BLaER1 (cell line): ENCODE measurements around the gene SGCD.

Experiments used
- H3K27ac ChIP-seq: shearing (Covaris generic); formaldehyde crosslinking; 2 replicates; pipeline ENCODE4 v1.8.1; 2022
- H3K27me3 ChIP-seq: shearing (Covaris generic); formaldehyde crosslinking; 2 replicates; pipeline ENCODE4 v1.8.1; 2022
- H3K36me3 ChIP-seq: shearing (Covaris generic); formaldehyde crosslinking; 2 replicates; pipeline ENCODE4 v1.8.1; 2022
- H3K4me1 ChIP-seq: shearing (Covaris generic); formaldehyde crosslinking; 2 replicates; pipeline ENCODE4 v1.8.1; 2022
- H3K4me2 ChIP-seq: shearing (Covaris generic); formaldehyde crosslinking; 2 replicates; pipeline ENCODE4 v1.8.1; 2022
- H3K4me3 ChIP-seq: shearing (Covaris generic); formaldehyde crosslinking; 2 replicates; pipeline ENCODE4 v1.8.1; 2022
- H3K9ac ChIP-seq: shearing (Covaris generic); formaldehyde crosslinking; 2 replicates; pipeline ENCODE4 v1.8.1; 2022
- H3K9me3 ChIP-seq: shearing (Covaris generic); formaldehyde crosslinking; 2 replicates; pipeline ENCODE4 v1.8.1; 2022
- H4K20me1 ChIP-seq: shearing (Covaris generic); formaldehyde crosslinking; 2 replicates; pipeline ENCODE4 v1.8.1; 2022
- Cebpa-rat ChIP-seq: shearing (Covaris generic); IDR thresholded peaks from 2 replicates; pipeline ENCODE4 v1.8.1; 2022

Gene SGCD

GRCh38 chr5:156446526-156446925, 119.6 kb downstream of the SGCD start:
- Histone ChIP-seq H3K36me3 (no peaks in the 10 kb centered on the region), H3K4me1 (no peaks in the 10 kb centered on the region), H3K4me3 (no peak overlapping the region), H3K4me2 (no peak overlapping the region), H3K27ac (no peak overlapping the region), H3K9me3 (no peaks in the 10 kb centered on the region), H3K9ac (no peak overlapping the region), H3K27me3 (no peaks in the 10 kb centered on the region; the same call in 1 of the 2 replicates), H4K20me1 (no peaks in the 10 kb centered on the region)
- TF ChIP-seq Cebpa-rat = no peak

DNA sequence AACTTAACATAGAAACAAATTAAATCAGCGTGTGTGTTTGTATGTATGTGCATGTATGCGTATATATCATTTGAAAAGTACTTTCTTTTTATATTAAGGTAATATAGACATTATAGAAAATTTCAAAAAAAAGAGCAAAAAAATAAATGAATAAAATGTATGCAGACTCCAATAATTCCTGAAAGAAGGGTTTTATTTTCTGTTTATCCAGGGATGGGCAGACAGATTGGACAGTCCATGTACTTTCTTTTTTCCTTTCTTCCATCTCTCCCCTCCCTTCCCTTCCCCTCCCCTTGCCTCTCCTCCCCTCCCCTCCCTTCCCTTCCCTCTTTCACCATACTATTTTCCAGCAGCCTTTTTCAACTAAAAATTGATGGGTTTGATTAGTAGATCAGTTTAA, 123.8 kb downstream of the SGCD start:
- H3K9ac ChIP-seq = no peak overlapping the region
- H3K9me3 ChIP-seq = no peaks in the 10 kb centered on the region
- no peak overlapping the region for H3K4me2 ChIP-seq
- H3K27me3 ChIP-seq = no peaks in the 10 kb centered on the region
- no peak overlapping the region for H3K4me3 ChIP-seq
- no peaks in the 10 kb centered on the region for H3K4me1 ChIP-seq
- TF ChIP-seq Cebpa-rat = no peak
- no peak overlapping the region for H3K27ac ChIP-seq
- H3K36me3 ChIP-seq = no peaks in the 10 kb centered on the region
- no peaks in the 10 kb centered on the region for H4K20me1 ChIP-seq

DNA sequence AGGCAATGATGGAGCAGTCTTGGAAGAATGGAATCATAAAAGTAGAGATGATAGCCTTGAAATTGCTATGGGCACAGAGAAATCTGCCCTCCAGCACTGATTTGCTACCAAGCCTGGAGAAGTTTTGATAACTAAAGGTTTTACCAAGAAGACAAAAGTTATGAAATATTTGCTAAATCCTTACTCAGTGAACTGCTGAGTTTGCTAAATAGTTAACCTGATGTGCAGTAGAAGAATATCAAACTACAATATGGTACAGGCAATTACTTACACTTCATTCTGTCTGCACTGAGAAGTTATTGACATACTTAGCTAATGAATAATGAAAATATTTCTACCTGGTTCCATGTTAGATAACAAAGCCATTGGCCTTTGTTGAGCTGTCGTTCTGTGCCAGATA, 124.5 kb downstream of the SGCD start:
- Histone ChIP-seq H3K4me1 (no peaks in the 10 kb centered on the region), H3K36me3 (no peaks in the 10 kb centered on the region), H3K4me3 (no peak overlapping the region), H4K20me1 (no peaks in the 10 kb centered on the region), H3K9me3 (no peaks in the 10 kb centered on the region), H3K27me3 (no peaks in the 10 kb centered on the region), H3K27ac (no peak overlapping the region), H3K4me2 (no peak overlapping the region), H3K9ac (no peak overlapping the region)
- no peak for TF ChIP-seq Cebpa-rat

DNA sequence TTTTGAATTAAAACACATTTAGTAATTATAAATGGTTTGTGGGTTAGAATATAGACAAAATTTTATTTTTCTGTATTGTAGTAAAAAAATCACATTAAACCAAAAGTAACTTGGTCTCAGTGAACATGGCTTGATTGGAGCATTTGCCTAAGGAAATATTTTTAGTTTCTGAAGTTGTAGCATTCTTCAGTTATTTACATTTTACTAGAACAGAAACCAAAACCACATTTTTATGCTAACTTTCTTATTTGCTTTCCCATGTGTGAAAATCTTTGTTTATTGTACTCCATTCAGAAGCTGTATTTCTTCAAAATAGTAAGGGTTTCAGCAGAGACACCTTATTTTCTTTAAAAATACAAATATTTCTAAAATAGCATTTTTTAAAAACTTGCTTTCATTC, 129.9 kb downstream of the SGCD start:
- Histone ChIP-seq H3K9me3 (no peaks in the 10 kb centered on the region), H3K36me3 (no peaks in the 10 kb centered on the region), H3K27me3 (no peaks in the 10 kb centered on the region), H4K20me1 (no peaks in the 10 kb centered on the region), H3K4me2 (no peak overlapping the region), H3K4me1 (no peaks in the 10 kb centered on the region), H3K4me3 (no peak overlapping the region), H3K27ac (no peak overlapping the region), H3K9ac (no peak overlapping the region)
- TF ChIP-seq Cebpa-rat = no peak

GRCh38 chr5:156459812-156460385, 132.9 kb downstream of the SGCD start:
- Histone ChIP-seq H3K9me3 (no peaks in the 10 kb centered on the region), H3K9ac (no peak overlapping the region), H3K27ac (no peak overlapping the region), H3K27me3 (no peaks in the 10 kb centered on the region), H3K4me2 (no peak overlapping the region), H4K20me1 (no peaks in the 10 kb centered on the region), H3K4me1 (no peaks in the 10 kb centered on the region), H3K4me3 (no peak overlapping the region), H3K36me3 (no peaks in the 10 kb centered on the region)
- no peak for TF ChIP-seq Cebpa-rat

DNA sequence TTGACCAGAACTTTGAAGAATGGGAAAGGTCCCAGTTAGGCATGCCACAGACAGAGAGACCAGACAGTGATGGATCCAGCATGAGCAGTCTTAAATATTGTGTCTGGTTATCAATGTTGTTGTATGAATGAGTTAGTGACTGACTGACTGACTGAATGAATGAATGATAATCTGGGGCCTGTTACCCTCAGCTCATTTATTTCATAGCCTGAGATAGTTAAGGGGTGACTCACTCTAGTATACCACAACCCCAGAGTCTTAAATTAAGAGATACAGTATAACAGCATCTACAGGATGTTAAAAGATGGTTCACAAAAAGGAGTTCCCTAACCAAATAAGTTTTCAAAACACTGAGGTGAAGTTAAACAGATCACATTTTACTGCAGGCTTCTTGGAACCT, 133.5 kb downstream of the SGCD start:
- Histone ChIP-seq H3K9ac (no peak overlapping the region), H3K4me2 (no peak overlapping the region), H3K27ac (no peak overlapping the region), H3K27me3 (no peaks in the 10 kb centered on the region), H4K20me1 (no peaks in the 10 kb centered on the region), H3K36me3 (no peaks in the 10 kb centered on the region), H3K4me1 (no peaks in the 10 kb centered on the region), H3K9me3 (no peaks in the 10 kb centered on the region), H3K4me3 (no peak overlapping the region)
- TF ChIP-seq Cebpa-rat = no peak

DNA sequence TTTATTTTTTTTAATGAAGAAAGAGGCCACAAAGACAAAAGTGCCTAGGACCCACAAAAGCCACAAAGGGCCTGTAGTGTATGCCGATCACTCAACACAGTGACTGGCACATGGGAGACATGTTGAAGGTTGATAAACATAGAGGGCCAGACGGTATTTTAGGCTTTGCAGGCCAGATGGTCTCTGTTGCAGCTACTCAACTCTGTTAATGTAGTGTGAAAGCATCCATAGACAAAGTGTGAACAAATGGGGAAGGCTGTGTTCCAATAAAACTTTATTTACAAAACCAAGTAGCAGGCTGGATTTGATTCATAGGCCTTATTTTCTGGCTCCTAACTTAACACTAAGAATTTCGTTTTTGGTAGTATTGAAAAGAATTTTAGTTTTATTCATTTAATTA, 139.9 kb downstream of the SGCD start:
- H4K20me1 ChIP-seq = no peaks in the 10 kb centered on the region
- H3K27ac ChIP-seq = no peak overlapping the region
- H3K9me3 ChIP-seq = no peaks in the 10 kb centered on the region
- H3K27me3 ChIP-seq = no peaks in the 10 kb centered on the region
- H3K4me1 ChIP-seq = no peaks in the 10 kb centered on the region
- H3K4me2 ChIP-seq = no peak overlapping the region
- H3K4me3 ChIP-seq = no peak overlapping the region
- no peak overlapping the region for H3K9ac ChIP-seq
- no peaks in the 10 kb centered on the region for H3K36me3 ChIP-seq
- no peak for TF ChIP-seq Cebpa-rat

DNA sequence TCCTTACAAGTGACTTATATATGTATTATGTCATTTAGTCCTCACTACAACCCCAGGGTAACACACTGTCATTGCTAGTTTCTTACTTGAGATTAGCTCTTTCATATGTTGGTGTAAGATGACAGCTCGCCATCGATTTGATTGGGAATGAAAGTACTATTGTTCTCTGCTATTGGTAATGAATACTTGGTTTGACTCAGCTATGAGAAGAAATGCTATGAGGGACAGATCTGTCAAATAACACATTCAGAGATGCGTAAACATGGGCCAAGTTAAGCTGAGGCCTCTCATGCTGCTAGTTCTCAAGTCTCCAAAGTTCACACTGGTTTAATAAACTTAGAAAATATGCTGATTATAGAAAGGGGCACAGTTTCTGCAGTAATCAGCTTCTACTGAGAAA, 142.7 kb downstream of the SGCD start:
- Histone ChIP-seq H3K4me2 (no peak overlapping the region), H3K4me1 (no peaks in the 10 kb centered on the region)
- no peak for TF ChIP-seq Cebpa-rat

GRCh38 chr5:156471893-156472292, 144.9 kb downstream of the SGCD start:
- Histone ChIP-seq H3K27me3 (no peaks in the 10 kb centered on the region), H3K9ac (no peak overlapping the region), H3K36me3 (no peaks in the 10 kb centered on the region), H3K9me3 (no peaks in the 10 kb centered on the region), H3K27ac (no peak overlapping the region), H3K4me2 (no peak overlapping the region), H4K20me1 (no peaks in the 10 kb centered on the region), H3K4me3 (no peak overlapping the region), H3K4me1 (no peaks in the 10 kb centered on the region)
- TF ChIP-seq Cebpa-rat = no peak

More for the DNA sequence above, 142.7 kb downstream of the SGCD start:
- Histone ChIP-seq H3K36me3 (no peaks in the 10 kb centered on the region), H3K27me3 (no peaks in the 10 kb centered on the region), H4K20me1 (no peaks in the 10 kb centered on the region), H3K4me3 (no peak overlapping the region), H3K9me3 (no peaks in the 10 kb centered on the region), H3K9ac (no peak overlapping the region), H3K27ac (no peak overlapping the region)

- no peaks in the 10 kb centered on the region for H3K36me3 ChIP-seq
- no peaks in the 10 kb centered on the region for H3K4me1 ChIP-seq
- H3K9me3 ChIP-seq = no peaks in the 10 kb centered on the region
- no peak overlapping the region for H3K9ac ChIP-seq
- no peaks in the 10 kb centered on the region for H3K27me3 ChIP-seq
- no peak for TF ChIP-seq Cebpa-rat
- H3K4me2 ChIP-seq = no peak overlapping the region
- no peaks in the 10 kb centered on the region for H4K20me1 ChIP-seq
- no peak overlapping the region for H3K27ac ChIP-seq
- no peak overlapping the region for H3K4me3 ChIP-seq
These were observed 146.4 kb downstream of the SGCD start for GRCh38 chr5:156473269-156473908.

GRCh38 chr5:156474251-156474650, 147.3 kb downstream of the SGCD start:
- no peaks in the 10 kb centered on the region for H3K9me3 ChIP-seq
- no peak overlapping the region for H3K4me2 ChIP-seq
- no peaks in the 10 kb centered on the region for H4K20me1 ChIP-seq
- H3K9ac ChIP-seq = no peak overlapping the region
- no peak overlapping the region for H3K27ac ChIP-seq
- no peaks in the 10 kb centered on the region for H3K36me3 ChIP-seq
- no peak for TF ChIP-seq Cebpa-rat
- H3K4me3 ChIP-seq = no peak overlapping the region
- H3K4me1 ChIP-seq = no peaks in the 10 kb centered on the region
- H3K27me3 ChIP-seq = no peaks in the 10 kb centered on the region
